Endodermal cell (in vitro differentiated cells): ENCODE measurements around the gene KYNU. TPM values are rescaled to one million over a fixed set of nuclear protein-coding genes. Genes with fewer than 3 reads are reported as not detected.
A peak's percentile ranks its signal among the peaks of the same experiment; 100 is the strongest.

ENCODE experiments used
- DNase-seq: peaks from one replicate; pipeline ENCODE4 v3.0.0-alpha.2; 2017
- H3K27ac ChIP-seq: 2 replicates; pipeline ENCODE4 v1.5.1; 2013; ENCODE audit warnings: mild to moderate bottlenecking, low read depth, low read length, moderate library complexity
- H3K27me3 ChIP-seq: 2 replicates; pipeline ENCODE4 v1.6.1; 2013; ENCODE audit warnings: mild to moderate bottlenecking, low read length, moderate library complexity; ENCODE audit not compliant: insufficient read depth, control insufficient read depth, poor library complexity, severe bottlenecking
- H3K36me3 ChIP-seq: 2 replicates; pipeline ENCODE4 v1.7.0; 2013; ENCODE audit warnings: mild to moderate bottlenecking, low read length, moderate library complexity; ENCODE audit not compliant: control insufficient read depth, insufficient read depth
- H3K4me1 ChIP-seq: one replicate; pipeline ENCODE4 v1.7.0; 2013; ENCODE audit warnings: low read length; ENCODE audit not compliant: control insufficient read depth, insufficient read depth
- H3K4me3 ChIP-seq: 2 replicates; pipeline ENCODE4 v1.5.1; 2013; ENCODE audit warnings: mild to moderate bottlenecking, low read length, moderate library complexity
- H3K9ac ChIP-seq: 2 replicates; pipeline ENCODE4 v1.6.1; 2013; ENCODE audit warnings: mild to moderate bottlenecking, low read length, moderate library complexity; ENCODE audit not compliant: poor library complexity, severe bottlenecking; ENCODE audit errors: extremely low read depth
- H3K9me3 ChIP-seq: 2 replicates; pipeline ENCODE4 v1.6.1; 2013; ENCODE audit warnings: mild to moderate bottlenecking, low read length, moderate library complexity; ENCODE audit not compliant: control insufficient read depth
- H3K27ac Mint-ChIP-seq: 2 replicates; pipeline ENCODE4 v1.8.0; 2020; ENCODE audit warnings: mixed read lengths
- H3K27me3 Mint-ChIP-seq: 2 replicates; pipeline ENCODE4 v1.8.0; 2021; ENCODE audit warnings: mild to moderate bottlenecking, mixed read lengths; ENCODE audit not compliant: insufficient read depth
- H3K36me3 Mint-ChIP-seq: 2 replicates; pipeline ENCODE4 v1.8.0; 2020; ENCODE audit warnings: low read depth, mixed read lengths
- H3K4me1 Mint-ChIP-seq: 2 replicates; pipeline ENCODE4 v1.8.0; 2020; ENCODE audit warnings: mixed read lengths
- H3K4me3 Mint-ChIP-seq: 2 replicates; pipeline ENCODE4 v1.8.0; 2020; ENCODE audit warnings: mild to moderate bottlenecking, moderate library complexity, mixed read lengths
- H3K9me3 Mint-ChIP-seq: 2 replicates; pipeline ENCODE4 v1.8.0; 2020; ENCODE audit warnings: mild to moderate bottlenecking, mixed read lengths
- CTCF ChIP-seq: fragments of 200-600 bp; sonication (generic); conservative IDR thresholded peaks from 2 replicates; pipeline ENCODE4 v1.5.0; 2021; ENCODE audit warnings: antibody characterized with exemption, mild to moderate bottlenecking
- WGBS, 2 experiments: methylation state at CpG; one replicate each; pipeline versions ENCODE4 v1.1.5 to v1.1.7; 2013; ENCODE audit warnings: missing lambda C conversion rate in 2 of 2, mixed read lengths in 1 of 2; ENCODE audit not compliant: insufficient coverage in 1 of 2, insufficient read length in 1 of 2; 5-methylcytosine and 5-hydroxymethylcytosine counted together
- total RNA-seq, 2 donors: library from RNA; stranded (reverse); fragmentation: NEBNext Ultra II Directional in 1 of 2; extraction: Animal tissue kit (Norgen Biotek cat#: 25700) in 1 of 2; gene quantifications; 2 replicates in 1 of 2; 3 replicates in 1 of 2; pipeline ENCODE4 v1.2.1, GENCODE V29; 2021

KYNU gene
- total RNA-seq, 2 donors from 2014 or later, result 1.2 to 4.2 TPM

- Mint-ChIP-seq H3K27ac (peak overlapping the region; percentile 79), H3K4me1 (peaks cover 17% of the 10 kb centered on the region), H3K4me3 (no peak overlapping the region), H3K36me3 (no peaks in the 10 kb centered on the region), H3K9me3 (no peaks in the 10 kb centered on the region), H3K27me3 (no peaks in the 10 kb centered on the region)
- no peak overlapping the region for H3K27ac ChIP-seq
- H3K27me3 ChIP-seq, result no peaks in the 10 kb centered on the region
- no peak overlapping the region for H3K9ac ChIP-seq
- no peak for DNase-seq
- no peaks in the 10 kb centered on the region for H3K9me3 ChIP-seq
- TF ChIP-seq CTCF, result peak; percentile 84
- H3K4me1 ChIP-seq, result no peaks in the 10 kb centered on the region
- no peak overlapping the region for H3K4me3 ChIP-seq
- no peaks in the 10 kb centered on the region for H3K36me3 ChIP-seq
Observed at GRCh38 chr2:142980246-142981068, 103.0 kb downstream of the KYNU start.

- DNase-seq, result no peak
- H3K27me3 ChIP-seq, result no peaks in the 10 kb centered on the region
- H3K9ac ChIP-seq, result no peak overlapping the region
- WGBS, 2 experiments, result 0 to 20% methylated on average over 1 of the region's 1 CpG
- no peak overlapping the region for H3K27ac Mint-ChIP-seq
- no peaks in the 10 kb centered on the region for H3K9me3 ChIP-seq
- H3K27me3 Mint-ChIP-seq, result no peaks in the 10 kb centered on the region
- H3K36me3 Mint-ChIP-seq, result no peaks in the 10 kb centered on the region
- H3K9me3 Mint-ChIP-seq, result no peaks in the 10 kb centered on the region
- H3K27ac ChIP-seq, result no peak overlapping the region
- H3K4me3 ChIP-seq, result no peak overlapping the region
- H3K4me1 ChIP-seq, result no peaks in the 10 kb centered on the region
- TF ChIP-seq CTCF, result peak; percentile 13
- H3K4me3 Mint-ChIP-seq, result no peak overlapping the region
- H3K4me1 Mint-ChIP-seq, result peaks cover 12% of the 10 kb centered on the region
- no peaks in the 10 kb centered on the region for H3K36me3 ChIP-seq
Observed at GRCh38 chr2:142981069-142981378, 103.6 kb downstream of the KYNU start.

- Mint-ChIP-seq H3K9me3 (no peaks in the 10 kb centered on the region), H3K4me3 (no peak overlapping the region), H3K27ac (no peak overlapping the region), H3K4me1 (peaks cover 10% of the 10 kb centered on the region), H3K36me3 (no peaks in the 10 kb centered on the region), H3K27me3 (no peaks in the 10 kb centered on the region)
- Histone ChIP-seq H3K27me3 (no peaks in the 10 kb centered on the region), H3K9me3 (no peaks in the 10 kb centered on the region), H3K27ac (no peak overlapping the region), H3K4me3 (no peak overlapping the region), H3K9ac (no peak overlapping the region), H3K36me3 (no peaks in the 10 kb centered on the region), H3K4me1 (no peaks in the 10 kb centered on the region)
- DNase-seq, result no peak
- TF ChIP-seq CTCF, result no peak
- 90 to 100% methylated on average over 2 to 3 of the region's 3 CpGs for whole genome bisulfite sequencing, 2 experiments
Observed at GRCh38 chr2:142981756-142982155, 104.3 kb downstream of the KYNU start.
